DMS 273 (cell line): ENCODE data around the gene ADAM33.
A peak's percentile ranks its signal among the peaks of the same experiment; 100 is the strongest.

Experiments
- DNase-seq: peaks from one replicate; lab custom pipeline; 2025; ENCODE audit not compliant: unreplicated experiment; lab: John Stamatoyannopoulos, UW

Gene ADAM33

GRCh38 chr20:3652221-3652620 is 29.6 kb downstream of the ADAM33 start:
- peak; percentile 54 for DNase-seq

GRCh38 chr20:3651204-3651962 is 30.4 kb downstream of the ADAM33 start:
- DNase-seq: no peak

GRCh38 chr20:3648951-3649350 is 32.9 kb downstream of the ADAM33 start:
- DNase-seq: no peak

GRCh38 chr20:3647473-3647872 is 34.3 kb downstream of the ADAM33 start:
- DNase-seq: no peak

- no peak for DNase-seq
Observed at GRCh38 chr20:3646651-3647050, 35.2 kb downstream of the ADAM33 start.

GRCh38 chr20:3646067-3646440 is 35.8 kb downstream of the ADAM33 start:
- DNase-seq: no peak

- no peak for DNase-seq
Observed at GRCh38 chr20:3645309-3646066, 36.3 kb downstream of the ADAM33 start.

- DNase-seq: no peak
Observed at GRCh38 chr20:3640259-3640658, 41.6 kb downstream of the ADAM33 start.

GRCh38 chr20:3635346-3635745 is 46.5 kb downstream of the ADAM33 start:
- DNase-seq: no peak

- no peak for DNase-seq
Observed at GRCh38 chr20:3633913-3634478, 47.8 kb downstream of the ADAM33 start.

- no peak for DNase-seq
Observed at GRCh38 chr20:3632311-3633004, 49.4 kb downstream of the ADAM33 start.

- no peak for DNase-seq
Observed at GRCh38 chr20:3631534-3631933, 50.3 kb downstream of the ADAM33 start.

- DNase-seq: no peak
Observed at GRCh38 chr20:3630429-3630828, 51.4 kb downstream of the ADAM33 start.

GRCh38 chr20:3629893-3630292 is 51.9 kb downstream of the ADAM33 start:
- DNase-seq: no peak

GRCh38 chr20:3628502-3629314 is 53.1 kb downstream of the ADAM33 start:
- no peak for DNase-seq

GRCh38 chr20:3627476-3627875 is 54.3 kb downstream of the ADAM33 start:
- no peak for DNase-seq

GRCh38 chr20:3622406-3622805 is 59.4 kb downstream of the ADAM33 start:
- DNase-seq: no peak

- no peak for DNase-seq
Observed at GRCh38 chr20:3621111-3621510, 60.7 kb downstream of the ADAM33 start.
